GM12878 (cell line): ENCODE data around the gene SMPD2. TPM values are rescaled to one million over a fixed set of nuclear protein-coding genes. Genes with fewer than 3 reads are reported as not detected.

Experiments used
- ATAC-seq: fragments of 200-7000 bp; cut with Tn5 transposase; 3 replicates; pipeline ENCODE4 v1.9.1; 2020; ENCODE audit warnings: mild to moderate bottlenecking, moderate library complexity
- BruUV-seq: library from RNA; stranded (reverse); fragments of 400-500 nt; replicated peaks from 2 replicates; lab custom pipeline; 2021; lab: Mats Ljungman, UMichigan
- CTCF ChIA-PET: fragments of 300-600 bp; sonication (Branson Sonifier 250); formaldehyde crosslinking; extraction: SDS; loops from one replicate; lab custom pipeline; 2021; ENCODE audit warnings: inconsistent platforms; lab: Yijun Ruan, JAX
- POLR2A ChIA-PET: fragments of 350-600 bp; formaldehyde crosslinking; extraction: SDS; loops from one replicate; lab custom pipeline; 2021; ENCODE audit warnings: inconsistent platforms; lab: Charles Lee
- RAD21 ChIA-PET: fragments of 300-600 bp; sonication (Branson Sonifier 250); formaldehyde crosslinking; loops from one replicate; lab custom pipeline; 2023; ENCODE audit warnings: antibody characterized with exemption; ENCODE audit not compliant: unreplicated experiment; lab: Charles Lee
- SMC1A ChIA-PET: fragments of 300-600 bp; sonication (Branson Sonifier 250); formaldehyde crosslinking; loops from one replicate; lab custom pipeline; 2023; ENCODE audit not compliant: unreplicated experiment, uncharacterized antibody; lab: Charles Lee
- DNase-seq: peaks from one replicate; pipeline ENCODE4 v3.0.0-alpha.2; 2011; ENCODE audit warnings: low read depth, low spot score
- FAIRE-seq: peaks from 3 replicates; lab custom pipeline; 2011; peaks lifted over from hg19 to GRCh38; lab: Jason Lieb, UNC
- H2AFZ ChIP-seq: 2 replicates; pipeline ENCODE4 v1.6.0; 2011; ENCODE audit warnings: low read depth, low read length, control low read depth; ENCODE audit not compliant: control insufficient read depth
- H3K27ac ChIP-seq: 2 replicates; pipeline ENCODE4 v1.5.1; 2011; ENCODE audit warnings: control low read depth; ENCODE audit not compliant: control insufficient read depth, insufficient read depth
- H3K27me3 ChIP-seq, 2 experiments: replicated peaks in 1 of 2; 2 replicates each; pipeline versions ENCODE4 v1.6.0 to v1.6.1; 2011; ENCODE audit warnings: low read length in 1 of 2; ENCODE audit not compliant: control insufficient read depth in 2 of 2, insufficient read depth in 2 of 2
- H3K36me3 ChIP-seq, 2 experiments: 2 replicates each; pipeline ENCODE4 v1.5.1; 2011; ENCODE audit warnings: low read length in 1 of 2; ENCODE audit not compliant: control insufficient read depth in 2 of 2, insufficient read depth in 2 of 2
- H3K4me1 ChIP-seq: 2 replicates; pipeline ENCODE4 v1.6.1; 2011; ENCODE audit warnings: mild to moderate bottlenecking, low read length, moderate library complexity, mixed read lengths; ENCODE audit not compliant: control insufficient read depth, insufficient read depth
- H3K4me2 ChIP-seq: 2 replicates; pipeline ENCODE4 v1.6.0; 2011; ENCODE audit warnings: control low read depth; ENCODE audit not compliant: control insufficient read depth, insufficient read depth
- H3K4me3 ChIP-seq: fragments of 200-600 bp; sonication (generic); 2 replicates; pipeline ENCODE4 v1.5.1; 2016
- H3K79me2 ChIP-seq: 2 replicates; pipeline ENCODE4 v1.6.0; 2011; ENCODE audit warnings: low read length; ENCODE audit not compliant: control insufficient read depth, insufficient read depth
- H3K9ac ChIP-seq: 2 replicates; pipeline ENCODE4 v1.8.0; 2011; ENCODE audit warnings: low read length, control low read depth, mixed read lengths; ENCODE audit not compliant: control insufficient read depth, insufficient read depth
- H3K9me3 ChIP-seq: replicated peaks from 3 replicates; pipeline ENCODE4 v1.5.1; 2011; ENCODE audit warnings: mild to moderate bottlenecking, low read length; ENCODE audit not compliant: control insufficient read depth, insufficient read depth
- H4K20me1 ChIP-seq: 2 replicates; pipeline ENCODE4 v1.6.0; 2011; ENCODE audit not compliant: control insufficient read depth, insufficient read depth
- BCL11A ChIP-seq: IDR thresholded peaks from 2 replicates; pipeline ENCODE4 v1.6.1; 2011; ENCODE audit warnings: low read depth, low read length
- BCL3 ChIP-seq: IDR thresholded peaks from 2 replicates; pipeline ENCODE4 v1.6.1; 2011; ENCODE audit warnings: borderline replicate concordance, low read depth, mild to moderate bottlenecking, moderate library complexity, low read length; ENCODE audit not compliant: insufficient read depth, poor library complexity, severe bottlenecking
- CHD2 ChIP-seq: IDR thresholded peaks from 2 replicates; pipeline ENCODE4 v1.6.1; 2011; ENCODE audit warnings: low read depth, low read length, improper control_type of control experiment, borderline replicate concordance
- CHD4 ChIP-seq: fragments of 200-600 bp; sonication (generic); IDR thresholded peaks from 2 replicates; pipeline ENCODE4 v1.6.1; 2016; ENCODE audit warnings: mild to moderate bottlenecking
- HDAC2 ChIP-seq: fragments of 200-600 bp; sonication (generic); IDR thresholded peaks from 2 replicates; pipeline ENCODE4 v1.6.1; 2017
- IKZF2 ChIP-seq, 2 experiments: fragments of 450-650 bp; IDR thresholded peaks; 2 replicates each; pipeline ENCODE4 v1.6.1; 2017; ENCODE audit warnings: mild to moderate bottlenecking in 2 of 2, moderate library complexity in 2 of 2
- KDM1A ChIP-seq: fragments of 200-600 bp; sonication (generic); IDR thresholded peaks from 2 replicates; pipeline ENCODE4 v1.6.1; 2016; ENCODE audit warnings: borderline replicate concordance
- MEF2A ChIP-seq: IDR thresholded peaks from 2 replicates; pipeline ENCODE4 v1.6.1; 2011; ENCODE audit warnings: low read depth, mild to moderate bottlenecking, low read length, moderate library complexity; ENCODE audit not compliant: insufficient read depth
- MTA2 ChIP-seq: fragments of 450-650 bp; IDR thresholded peaks from 2 replicates; pipeline ENCODE4 v1.6.1; 2016; ENCODE audit warnings: low read depth, mild to moderate bottlenecking, moderate library complexity
- NFYA ChIP-seq: IDR thresholded peaks from 2 replicates; pipeline ENCODE4 v1.6.1; 2011; ENCODE audit warnings: low read depth, mild to moderate bottlenecking, low read length, improper control_type of control experiment, borderline replicate concordance
- PAX5 ChIP-seq: IDR thresholded peaks from 2 replicates; pipeline ENCODE4 v1.6.1; 2011; ENCODE audit warnings: low read depth, low read length, borderline replicate concordance
- PKNOX1 ChIP-seq: fragments of 450-650 bp; IDR thresholded peaks from 2 replicates; pipeline ENCODE4 v1.6.1; 2016; ENCODE audit warnings: mild to moderate bottlenecking
- POU2F2 ChIP-seq: IDR thresholded peaks from 3 replicates; pipeline ENCODE4 v1.6.1; 2011; ENCODE audit warnings: low read depth, mild to moderate bottlenecking, low read length, borderline replicate concordance
- SMARCA5 ChIP-seq: fragments of 450-650 bp; IDR thresholded peaks from 2 replicates; pipeline ENCODE4 v1.6.1; 2017; ENCODE audit warnings: mild to moderate bottlenecking
- SREBF1 ChIP-seq: IDR thresholded peaks from 2 replicates; pipeline ENCODE4 v1.6.1; 2012; ENCODE audit warnings: mild to moderate bottlenecking, low read length
- ZBTB33 ChIP-seq: fragments of 450-650 bp; IDR thresholded peaks from 2 replicates; pipeline ENCODE4 v1.6.1; 2017; ENCODE audit warnings: mild to moderate bottlenecking
- ZNF274 ChIP-seq: IDR thresholded peaks from one replicate; pipeline ENCODE4 v1.8.0; 2011; ENCODE audit not compliant: insufficient read length, insufficient read depth
- ZNF622 ChIP-seq: fragments of 450-650 bp; IDR thresholded peaks from 2 replicates; pipeline ENCODE4 v1.6.1; 2017; ENCODE audit warnings: mild to moderate bottlenecking, inconsistent platforms
- ZSCAN29 ChIP-seq: fragments of 450-650 bp; IDR thresholded peaks from 2 replicates; pipeline ENCODE4 v1.6.1; 2017; ENCODE audit warnings: mild to moderate bottlenecking, moderate library complexity
- WGBS: methylation state at CpG from one replicate; pipeline ENCODE4 v1.1.6; 2016; ENCODE audit warnings: low lambda C conversion rate; ENCODE audit not compliant: insufficient replicate concordance, insufficient coverage; ENCODE audit errors: missing lambda C conversion rate; 5-methylcytosine and 5-hydroxymethylcytosine counted together
- in situ Hi-C: fragments of 300-500 bp; cut with MboI; formaldehyde crosslinking; loops from 9 replicates; pipeline ENCODE4 v1.14.3; 2018; ENCODE audit warnings: mixed read lengths
- intact Hi-C: fragments of 100-400 bp; cut with micrococcal nuclease; formaldehyde crosslinking; loops from one replicate; pipeline ENCODE4 v1.14.2; 2022; ENCODE audit not compliant: unreplicated experiment
- polyA plus RNA-seq, 11 experiments: library from polyadenylated mRNA; depleted of rRNA in 4 of 11; unstranded in 6 of 11; stranded (reverse) in 5 of 11; fragments of >200 nt; fragmentation: Nextera tagmentation in 4 of 11; fragmentation: Illumina TruSeq in 1 of 11; extraction: Ambion mirVana in 4 of 11; extraction: Trizol in 1 of 11; gene quantifications; 1 replicate in 1 of 11; 2 replicates in 10 of 11; pipeline versions ENCODE4 v1.2.1 to v1.2.3, GENCODE V29; 2011 to 2016; ENCODE audit warnings: inconsistent platforms in 2 of 11, missing spikeins in 2 of 11, low read depth in 1 of 11
- total RNA-seq, 4 experiments: library from RNA; depleted of rRNA in 3 of 4; stranded (reverse); fragments of >200 nt in 3 of 4; fragmentation: Illumina TruSeq in 1 of 4; extraction: Trizol in 1 of 4; gene quantifications; 2 replicates each; pipeline versions ENCODE4 v1.2.1 to v1.2.3, GENCODE V29; 2013 to 2021

SMPD2 gene
- total and polyA plus RNA-seq, 10 of the 15 experiments (the other 5 are each of a cell fraction or from before 2014, with no cell fraction given) = 0.06 to 15.4 (median 9.7) TPM

- DNase-seq (no peak), FAIRE-seq (no peak), ATAC-seq (no peak)
- ChIA-PET SMC1A (interaction anchor here (0.8 to 1.5 kb wide), 2 partner anchors 9 to 30 kb away, joined by 4 read pairs; partner anchors contain the start of gene MICAL1), CTCF (interaction anchor here (0.7 to 1.0 kb wide), 2 partner anchors 103 to 553 kb away, joined by 3 to 4 read pairs; no protein-coding TSS in a partner anchor), POLR2A (interaction anchor here (9.3 kb wide), 1 partner anchor 26 kb away, joined by 132 read pairs; the partner anchor contains the start of gene MICAL1), RAD21 (interaction anchor here (0.6 kb wide), 1 partner anchor 860 kb away, joined by 3 read pairs; no protein-coding TSS in a partner anchor)
- no peaks in the 10 kb centered on the region; the same call in 1 of the 2 replicates for H3K4me1 ChIP-seq
- no peaks in the 10 kb centered on the region for H3K9me3 ChIP-seq
- no peaks in the 10 kb centered on the region for H3K27me3 ChIP-seq
- no peak for TF ChIP-seq POU2F2
- no peak for TF ChIP-seq SREBF1
- TF ChIP-seq MTA2 = no peak
- no peak for TF ChIP-seq BCL3
- TF ChIP-seq ZNF622 = no peak
- no peak for TF ChIP-seq NFYA
- TF ChIP-seq ZBTB33 = no peak
- no peak for TF ChIP-seq CHD4
- TF ChIP-seq HDAC2 = no peak
- TF ChIP-seq PKNOX1 = no peak
- TF ChIP-seq IKZF2 (IDR thresholded peaks at IDR 0.05) = no peak
- no peak for TF ChIP-seq BCL11A
- no peak for TF ChIP-seq PAX5
- TF ChIP-seq SMARCA5 = no peak
- no peak for TF ChIP-seq ZNF274
- no peak for TF ChIP-seq MEF2A
- no peak for TF ChIP-seq CHD2
- TF ChIP-seq KDM1A = no peak
- TF ChIP-seq ZSCAN29 = no peak
- H3K36me3 ChIP-seq = peaks cover 0 to 9% of the 10 kb centered on the region in 2 experiments; a peak in 1 of 4 replicates
- peaks cover 18% of the 10 kb centered on the region for H3K79me2 ChIP-seq
- WGBS = 80% methylated on average over 1 of the region's 1 CpG
- in situ Hi-C loops (no loop called here), intact Hi-C loops (no loop called here)
- BruUV-seq = no TSS peak
- no peak overlapping the region for H3K4me2 ChIP-seq
- no peak overlapping the region for H3K27ac ChIP-seq
- no peak overlapping the region for H3K9ac ChIP-seq
- H4K20me1 ChIP-seq = no peaks in the 10 kb centered on the region
- H2AFZ ChIP-seq = no peak overlapping the region
- H3K4me3 ChIP-seq = no peak overlapping the region
Measured at GRCh38 chr6:109486068-109486467, 45.5 kb downstream of the SMPD2 start.
